H1 (cell line): ENCODE data around the gene DIPK1B. TPM values are rescaled to one million over a fixed set of nuclear protein-coding genes. Genes with fewer than 3 reads are reported as not detected.

Experiments
- CTCF ChIA-PET: fragments of 300-600 bp; sonication (Branson Sonifier 250); formaldehyde crosslinking; loops from one replicate; lab custom pipeline; 2021; ENCODE audit not compliant: partially characterized antibody; lab: Charles Lee
- POLR2A ChIA-PET: fragments of 300-600 bp; sonication (Branson Sonifier 250); formaldehyde crosslinking; loops from one replicate; lab custom pipeline; 2021; ENCODE audit warnings: inconsistent platforms; ENCODE audit not compliant: partially characterized antibody; lab: Charles Lee
- DNase-seq, 2 experiments: peaks; one replicate each; pipeline versions ENCODE4 v3.0.0 to v3.0.0-alpha.2; 2010 to 2022; ENCODE audit warnings: low spot score in 2 of 2, low read depth in 1 of 2, mixed read lengths in 1 of 2
- FAIRE-seq: peaks from 2 replicates; lab custom pipeline; 2011; peaks lifted over from hg19 to GRCh38; lab: Jason Lieb, UNC
- H2AFZ ChIP-seq: 2 replicates; pipeline ENCODE4 v1.8.1; 2012; ENCODE audit warnings: low read length, inconsistent platforms
- H2AK5ac ChIP-seq: 2 replicates; pipeline ENCODE4 v1.6.1; 2013; ENCODE audit warnings: low read depth, low read length
- H2BK120ac ChIP-seq: replicated peaks from 2 replicates; pipeline ENCODE3; 2013; ENCODE audit warnings: low read depth, low read length, inconsistent platforms
- H2BK12ac ChIP-seq: 2 replicates; pipeline ENCODE4 v1.6.1; 2013; ENCODE audit warnings: low read depth, low read length
- H2BK15ac ChIP-seq: 2 replicates; pipeline ENCODE4 v1.6.1; 2013; ENCODE audit warnings: low read length
- H2BK20ac ChIP-seq: 2 replicates; pipeline ENCODE4 v1.6.1; 2013; ENCODE audit warnings: low read length
- H2BK5ac ChIP-seq: 2 replicates; pipeline ENCODE4 v1.6.1; 2013; ENCODE audit warnings: low read depth, low read length
- H3K14ac ChIP-seq: 2 replicates; pipeline ENCODE4 v1.6.1; 2013; ENCODE audit warnings: inconsistent platforms; ENCODE audit not compliant: insufficient read length
- H3K18ac ChIP-seq: 2 replicates; pipeline ENCODE4 v1.6.1; 2013; ENCODE audit warnings: low read length; ENCODE audit errors: extremely low read depth
- H3K23ac ChIP-seq: 2 replicates; pipeline ENCODE4 v1.6.1; 2013; ENCODE audit warnings: inconsistent platforms; ENCODE audit not compliant: insufficient read length
- H3K23me2 ChIP-seq: 2 replicates; pipeline ENCODE4 v1.6.1; 2013; ENCODE audit warnings: low read depth, low read length
- H3K27ac ChIP-seq: 2 replicates; pipeline ENCODE4 v1.6.1; 2011; ENCODE audit warnings: low read depth, low read length, inconsistent platforms
- H3K27me3 ChIP-seq, 4 experiments: replicated peaks in 1 of 4; 1 replicate in 1 of 4; 2 replicates in 3 of 4; pipeline versions ENCODE4 v1.6.1 to v1.8.1; 2011 to 2013; ENCODE audit warnings: low read length in 3 of 4, mild to moderate bottlenecking in 3 of 4, inconsistent platforms in 2 of 4, mixed read lengths in 2 of 4, moderate library complexity in 1 of 4; ENCODE audit not compliant: control insufficient read depth in 3 of 4, insufficient read depth in 3 of 4; ENCODE audit errors: extremely low read depth in 1 of 4
- H3K36me3 ChIP-seq, 4 experiments: 2 replicates each; pipeline versions ENCODE4 v1.6.1 to v1.8.1; 2011 to 2013; ENCODE audit warnings: mild to moderate bottlenecking in 4 of 4, low read length in 3 of 4, moderate library complexity in 2 of 4, control low read depth in 1 of 4, inconsistent platforms in 1 of 4; ENCODE audit not compliant: insufficient read depth in 4 of 4, control insufficient read depth in 2 of 4
- H3K4ac ChIP-seq: replicated peaks from 2 replicates; pipeline ENCODE3; 2013; ENCODE audit warnings: low read length, low read depth, mixed read lengths, inconsistent platforms; ENCODE audit not compliant: insufficient read length
- H3K4me1 ChIP-seq, 4 experiments: replicated peaks in 1 of 4; 1 replicate in 1 of 4; 2 replicates in 3 of 4; pipeline versions ENCODE4 v1.6.1 to v1.8.1; 2011 to 2013; ENCODE audit warnings: low read length in 3 of 4, inconsistent platforms in 2 of 4, mixed read lengths in 1 of 4; ENCODE audit not compliant: insufficient read depth in 4 of 4, control insufficient read depth in 3 of 4
- H3K4me2 ChIP-seq, 2 experiments: 2 replicates each; pipeline versions ENCODE4 v1.6.1 to v1.8.1; 2011 to 2013; ENCODE audit warnings: low read depth in 2 of 2, low read length in 2 of 2, control low read depth in 1 of 2, inconsistent platforms in 1 of 2, mild to moderate bottlenecking in 1 of 2; ENCODE audit not compliant: insufficient read depth in 1 of 2
- H3K4me3 ChIP-seq, 4 experiments: fragments of 200-600, 300-600 bp in 1 of 4; sonication (generic), shearing (Covaris generic), sonication (Bioruptor Twin) in 1 of 4; 2 replicates each; pipeline versions ENCODE4 v1.5.1 to v1.8.1; 2011 to 2016; ENCODE audit warnings: low read length in 4 of 4, low read depth in 3 of 4, control low read depth in 2 of 4, inconsistent platforms in 2 of 4, mild to moderate bottlenecking in 2 of 4, mixed read lengths in 1 of 4, moderate library complexity in 1 of 4; ENCODE audit not compliant: insufficient read depth in 2 of 4; ENCODE audit errors: extremely low read depth in 1 of 4
- H3K56ac ChIP-seq: replicated peaks from 2 replicates; pipeline ENCODE3; 2013; ENCODE audit warnings: low read depth, mild to moderate bottlenecking, mixed read lengths, low read length, inconsistent platforms; ENCODE audit not compliant: insufficient read length
- H3K79me1 ChIP-seq: 2 replicates; pipeline ENCODE4 v1.6.1; 2013; ENCODE audit warnings: low read depth, low read length, control low read depth
- H3K79me2 ChIP-seq, 2 experiments: 2 replicates each; pipeline versions ENCODE4 v1.6.1 to v1.8.1; 2012 to 2013; ENCODE audit warnings: low read length in 2 of 2, mild to moderate bottlenecking in 2 of 2, inconsistent platforms in 1 of 2; ENCODE audit not compliant: insufficient read depth in 2 of 2, control insufficient read depth in 1 of 2
- H3K9ac ChIP-seq, 4 experiments: replicated peaks in 1 of 4; 1 replicate in 1 of 4; 2 replicates in 3 of 4; pipeline versions ENCODE4 v1.6.1 to v1.8.1; 2011 to 2013; ENCODE audit warnings: low read depth in 3 of 4, low read length in 3 of 4, control low read depth in 2 of 4, mild to moderate bottlenecking in 2 of 4, moderate library complexity in 2 of 4, inconsistent platforms in 1 of 4; ENCODE audit errors: extremely low read depth in 1 of 4
- H3K9me3 ChIP-seq, 2 experiments: 2 replicates each; pipeline versions ENCODE4 v1.6.1 to v1.8.1; 2012 to 2013; ENCODE audit warnings: mild to moderate bottlenecking in 2 of 2, moderate library complexity in 2 of 2, control low read depth in 1 of 2, inconsistent platforms in 1 of 2, low read depth in 1 of 2, low read length in 1 of 2, mixed read lengths in 1 of 2; ENCODE audit not compliant: insufficient read depth in 2 of 2
- H4K20me1 ChIP-seq, 2 experiments: replicated peaks in 1 of 2; 2 replicates each; pipeline versions ENCODE3 to v1.8.1; 2011 to 2013; ENCODE audit warnings: inconsistent platforms in 2 of 2, low read length in 2 of 2, mild to moderate bottlenecking in 1 of 2; ENCODE audit not compliant: insufficient read depth in 2 of 2, control insufficient read depth in 1 of 2
- H4K5ac ChIP-seq: 2 replicates; pipeline ENCODE4 v1.6.1; 2013; ENCODE audit warnings: low read length, low read depth, mixed read lengths, inconsistent platforms; ENCODE audit not compliant: insufficient read length
- H4K8ac ChIP-seq: 2 replicates; pipeline ENCODE4 v1.8.0; 2013; ENCODE audit warnings: mild to moderate bottlenecking, moderate library complexity, low read length, inconsistent platforms; ENCODE audit not compliant: insufficient read depth; ENCODE audit errors: extremely low read depth
- H4K91ac ChIP-seq: replicated peaks from 2 replicates; pipeline ENCODE3; 2013; ENCODE audit warnings: low read length, mixed read lengths, inconsistent platforms; ENCODE audit not compliant: insufficient read length
- EGR1 ChIP-seq: IDR thresholded peaks from 2 replicates; pipeline ENCODE4 v1.6.1; 2011; ENCODE audit warnings: low read depth, low read length, borderline replicate concordance
- WGBS, 2 experiments: shearing (Covaris generic) in 1 of 2; methylation state at CpG; one replicate each; pipeline versions ENCODE4 v1.1.6 to v1.1.7; 2013 to 2015; ENCODE audit warnings: low lambda C conversion rate in 2 of 2, mixed read lengths in 2 of 2, inconsistent platforms in 1 of 2, low coverage in 1 of 2, missing lambda C conversion rate in 1 of 2; ENCODE audit not compliant: insufficient replicate concordance in 2 of 2, insufficient coverage in 1 of 2, insufficient read length in 1 of 2; ENCODE audit errors: extremely low coverage in 1 of 2, missing lambda C conversion rate in 1 of 2; 5-methylcytosine and 5-hydroxymethylcytosine counted together
- polyA plus RNA-seq, 7 experiments: library from polyadenylated mRNA; depleted of rRNA in 3 of 7; stranded (reverse) in 5 of 7; unstranded in 2 of 7; fragments of >200 nt in 5 of 7; fragments of 200-250 nt in 2 of 7; gene quantifications; 1 replicate in 5 of 7; 2 replicates in 1 of 7; 4 replicates in 1 of 7; pipeline versions ENCODE4 v1.2.1 to v1.2.3, GENCODE V29; 2011 to 2013; ENCODE audit warnings: missing spikeins in 2 of 7, mixed read lengths in 2 of 7
- total RNA-seq: library from RNA; stranded (reverse); fragmentation: NEBNext Ultra II Directional; extraction: Animal tissue kit (Norgen Biotek cat#: 25700); gene quantifications from 2 replicates; pipeline ENCODE4 v1.2.1, GENCODE V29; 2021

Gene DIPK1B
- total and polyA plus RNA-seq, 2 of the 8 experiments (the other 6 are each of a cell fraction or from before 2014, with no cell fraction given) = 32.3 to 64.8 TPM

- Histone ChIP-seq H3K9ac (no peak overlapping the region), H2BK120ac (no peak overlapping the region), H3K23ac (no peak overlapping the region), H3K79me2 (no peaks in the 10 kb centered on the region), H3K4me2 (no peak overlapping the region), H4K8ac (0 out of 2 replicates have a peak overlapping the region, but pooled peaks have one; percentile 51), H3K4me1 (peaks cover 0 to 4% (median 3%) of the 10 kb centered on the region in 4 experiments; a peak in 4 of 7 replicates), H2BK12ac (no peak overlapping the region), H3K18ac (no peak overlapping the region), H2BK15ac (no peak overlapping the region), H3K23me2 (no peaks in the 10 kb centered on the region; the same call in 1 of the 2 replicates), H3K27me3 (no peaks in the 10 kb centered on the region), H3K27ac (no peak overlapping the region), H2BK5ac (no peak overlapping the region), H3K36me3 (no peaks in the 10 kb centered on the region; a peak in 2 of 8 replicates), H3K56ac (no peak overlapping the region), H4K5ac (no peak overlapping the region), H3K14ac (no peak overlapping the region), H3K4me3 (no peak overlapping the region), H4K91ac (no peak overlapping the region), H4K20me1 (peaks cover 0 to 9% of the 10 kb centered on the region in 2 experiments), H3K4ac (no peak overlapping the region), H2BK20ac (no peak overlapping the region), H2AK5ac (no peak overlapping the region), H3K79me1 (no peaks in the 10 kb centered on the region), H2AFZ (no peak overlapping the region), H3K9me3 (no peaks in the 10 kb centered on the region)
- WGBS, 2 experiments = 96% methylated on average over 25 of the region's 36 CpGs; no CpG with 5 or more reads in 1 of the 2 experiments
- POLR2A ChIA-PET = interaction anchor here (0.9 to 3.2 kb wide), 2 partner anchors 12 to 26 kb away, joined by 3 to 15 read pairs; no protein-coding TSS in a partner anchor
- DNase-seq (no peak), FAIRE-seq (no peak)
- CTCF ChIA-PET = interaction anchor here (0.6 to 6.5 kb wide), 31 partner anchors 9 to 893 kb away, joined by 3 to 125 read pairs (median 6); partner anchors contain the start of genes AGPAT2, EGFL7 and LCN6
- TF ChIP-seq EGR1 = no peak
These were observed 41.7 kb upstream of the DIPK1B start for GRCh38 chr9:136670576-136671253.
